Limb (tissue), 2 donors: ENCODE results near the gene AHCYL1.

Experiments
- DNase-seq, 2 donors: peaks; one replicate each; pipeline ENCODE4 v3.0.0-alpha.2; 2016; ENCODE audit errors: extremely low spot score in 2 of 2

AHCYL1 gene

DNA sequence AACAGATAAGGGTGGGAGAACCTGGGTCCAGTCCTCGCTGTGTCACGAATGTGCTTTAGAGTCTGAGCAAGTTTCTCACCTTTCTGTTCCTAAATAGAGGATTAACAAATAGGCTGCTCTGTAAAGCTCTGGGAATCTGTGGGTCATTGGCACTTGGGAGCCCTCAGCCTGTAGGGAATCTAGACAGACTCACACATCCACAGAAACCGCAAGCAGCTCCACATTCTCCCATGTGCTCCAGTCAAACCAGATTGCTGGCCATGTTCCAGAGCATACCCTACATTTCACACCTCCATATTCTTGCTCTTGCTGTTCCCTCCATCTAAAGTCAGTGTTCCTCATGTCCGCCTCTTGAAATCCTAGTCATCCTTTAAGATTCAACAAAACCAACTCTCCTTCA, 7.8 kb upstream of the AHCYL1 start:
- DNase-seq, result no peak

DNA sequence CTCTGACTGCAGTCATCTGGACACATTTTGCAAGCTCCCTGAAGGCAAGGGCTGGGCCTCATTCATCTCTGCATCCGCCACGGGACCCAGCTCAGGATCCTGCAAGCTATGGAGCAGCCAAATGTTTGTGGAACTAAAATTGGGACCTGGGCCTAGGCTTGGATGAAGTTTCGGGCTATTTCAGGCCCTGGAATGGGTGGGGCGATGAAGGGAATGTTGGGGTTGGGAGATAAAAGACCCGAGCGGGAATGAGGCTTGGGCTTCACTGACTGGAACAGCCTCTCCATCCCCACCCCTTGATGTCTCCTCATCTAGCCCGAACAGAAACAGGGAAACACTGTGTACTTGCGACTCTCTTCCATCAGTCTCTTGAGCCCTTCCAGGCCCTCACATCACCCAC, 7.3 kb upstream of the AHCYL1 start:
- DNase-seq, result no peak

DNA sequence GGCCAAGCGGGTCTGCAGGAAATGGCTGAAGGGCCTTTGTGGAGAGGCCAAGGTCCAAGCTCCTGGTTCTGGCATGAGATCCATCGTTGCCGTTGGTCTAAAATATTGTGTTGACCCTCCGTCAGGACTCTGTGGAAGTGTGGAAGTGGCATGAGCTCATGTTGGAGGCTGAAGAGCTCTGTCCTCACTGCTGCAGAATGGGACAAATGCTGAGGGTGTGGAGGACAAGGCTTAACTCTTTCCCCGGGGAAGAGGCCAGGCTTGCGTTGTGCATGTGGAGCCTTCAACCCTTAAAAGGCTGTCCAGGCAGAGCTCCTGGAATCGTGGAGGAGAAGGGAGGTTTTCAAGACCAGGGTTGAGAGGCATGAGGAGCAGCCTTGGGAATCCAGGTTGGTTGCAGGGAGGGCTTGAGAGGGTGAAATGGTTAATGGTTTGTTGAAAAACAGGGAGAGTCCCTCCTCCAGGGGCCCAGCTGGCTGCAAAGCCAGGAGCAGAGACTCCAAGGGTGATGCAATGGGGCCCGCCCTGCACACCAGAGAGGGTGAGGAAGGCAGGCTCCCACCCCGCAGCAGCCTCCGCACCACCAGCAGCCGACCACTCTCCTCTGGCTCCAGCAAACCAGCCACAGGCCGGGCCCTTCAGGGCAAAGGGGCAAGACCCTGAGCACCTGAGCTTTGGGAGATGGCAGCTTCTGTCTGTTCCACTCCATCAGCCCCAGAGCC, 6.7 kb upstream of the AHCYL1 start:
- DNase-seq, result no peak

DNA sequence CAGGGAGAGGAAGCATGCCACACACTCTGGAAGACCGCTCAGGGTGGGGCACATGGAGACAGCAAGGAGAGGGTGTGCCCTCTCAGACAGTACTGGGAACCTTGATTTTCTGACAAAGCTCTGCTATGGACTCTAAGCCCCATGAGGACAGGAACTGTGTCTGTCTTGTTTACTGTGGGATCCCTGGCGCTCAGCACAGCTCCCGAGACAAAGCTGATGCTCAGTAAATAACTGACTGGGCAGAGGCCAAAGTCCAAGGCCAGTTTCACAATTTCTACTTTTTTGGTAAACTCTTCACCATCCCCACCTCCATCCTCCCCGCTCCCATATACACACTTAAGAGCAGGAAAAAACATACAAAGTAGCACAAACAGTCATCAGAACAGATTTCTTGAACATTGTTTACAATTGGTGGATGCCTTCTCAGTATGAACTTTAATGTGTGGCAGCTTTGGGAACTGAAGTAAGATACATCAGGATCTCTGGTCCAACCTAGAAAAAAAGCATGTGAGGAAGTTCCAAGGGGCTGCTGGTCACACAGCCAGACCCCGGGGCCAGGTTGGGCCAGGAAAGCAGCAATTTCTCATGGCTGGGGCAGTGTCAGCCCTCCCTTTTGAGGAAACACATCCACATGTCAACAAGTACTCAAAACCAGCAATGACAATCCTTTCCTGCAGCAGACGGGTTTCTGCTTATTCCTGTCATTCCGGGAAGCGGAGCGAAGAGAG, 5.6 kb upstream of the AHCYL1 start:
- DNase-seq, result no peak

DNA sequence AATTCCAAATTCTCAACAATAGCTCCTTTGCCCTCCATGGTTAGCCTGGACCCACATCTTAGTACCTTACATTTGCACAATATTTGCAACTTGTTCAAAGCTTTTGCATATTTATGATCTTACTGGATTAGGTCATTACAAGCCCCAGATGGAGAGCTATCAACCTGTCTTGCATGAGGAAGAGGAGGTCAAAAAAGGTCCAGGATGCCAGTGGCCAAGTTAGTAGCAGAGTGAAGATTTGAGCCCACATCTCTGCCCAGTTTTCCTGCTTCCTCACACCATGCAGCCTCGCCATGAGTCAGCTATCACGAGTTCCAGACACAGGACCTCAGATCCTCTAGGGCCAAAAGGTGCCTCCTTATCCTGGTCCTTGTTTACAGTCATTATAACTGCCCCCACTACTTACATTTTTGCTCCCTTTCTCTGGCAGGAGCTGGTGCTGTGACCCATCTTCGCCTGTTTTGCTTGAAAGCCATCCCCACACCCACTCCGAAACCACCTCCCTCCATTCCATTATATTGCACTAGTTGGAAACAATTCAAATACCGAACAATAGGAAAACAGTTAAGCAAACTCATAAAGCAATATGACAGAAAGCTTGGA, 5.0 kb upstream of the AHCYL1 start:
- no peak for DNase-seq

DNA sequence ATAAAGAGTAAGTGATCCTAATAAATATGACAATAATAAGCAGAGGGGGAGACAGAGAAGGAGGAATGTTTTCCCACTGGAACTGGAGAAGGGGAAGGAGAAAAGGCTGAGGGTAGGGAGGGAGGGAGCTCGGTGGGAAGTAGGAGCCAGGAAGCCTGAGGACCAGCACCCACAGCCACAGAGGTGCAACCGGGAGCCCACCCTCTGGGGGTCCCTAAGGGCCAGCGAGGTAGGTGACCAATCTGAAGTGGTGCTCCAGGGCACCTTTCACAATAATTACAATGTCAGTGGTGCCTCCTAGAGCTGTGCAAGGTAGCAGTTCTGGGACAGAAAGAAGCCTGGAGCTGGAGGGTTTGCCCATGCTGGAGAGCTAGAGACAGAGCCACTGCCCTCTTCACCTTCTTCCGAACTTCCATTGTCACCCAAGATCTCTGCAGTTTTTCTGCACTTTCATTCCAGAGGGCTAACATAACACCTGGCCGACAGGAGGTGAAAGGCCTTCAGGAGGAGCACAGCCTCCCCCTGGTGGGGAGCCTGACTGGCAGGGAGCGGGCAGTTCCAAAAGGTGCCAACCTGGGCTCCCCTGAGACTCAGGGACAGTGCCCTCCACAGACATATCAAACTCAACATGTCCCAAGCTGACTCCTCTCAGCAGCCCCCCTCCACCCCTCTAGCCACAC, 4.1 kb upstream of the AHCYL1 start:
- no peak for DNase-seq

DNA sequence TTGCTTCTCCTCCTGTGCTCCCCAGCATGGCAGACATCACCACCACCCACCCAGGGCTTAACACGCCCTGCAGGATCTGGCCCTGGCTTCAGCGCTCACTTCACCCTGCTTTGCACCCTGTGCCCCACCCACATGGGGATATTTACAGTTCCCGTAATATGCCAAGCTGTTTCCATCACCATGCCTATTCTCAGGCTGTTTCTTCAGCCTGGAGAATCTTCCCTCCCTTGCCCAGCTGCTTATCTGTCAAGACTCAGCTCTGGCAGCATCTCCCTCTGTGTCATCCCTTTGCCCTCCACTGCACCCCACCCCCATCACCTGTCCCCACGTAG, 3.6 kb upstream of the AHCYL1 start:
- DNase-seq, result no peak

DNA sequence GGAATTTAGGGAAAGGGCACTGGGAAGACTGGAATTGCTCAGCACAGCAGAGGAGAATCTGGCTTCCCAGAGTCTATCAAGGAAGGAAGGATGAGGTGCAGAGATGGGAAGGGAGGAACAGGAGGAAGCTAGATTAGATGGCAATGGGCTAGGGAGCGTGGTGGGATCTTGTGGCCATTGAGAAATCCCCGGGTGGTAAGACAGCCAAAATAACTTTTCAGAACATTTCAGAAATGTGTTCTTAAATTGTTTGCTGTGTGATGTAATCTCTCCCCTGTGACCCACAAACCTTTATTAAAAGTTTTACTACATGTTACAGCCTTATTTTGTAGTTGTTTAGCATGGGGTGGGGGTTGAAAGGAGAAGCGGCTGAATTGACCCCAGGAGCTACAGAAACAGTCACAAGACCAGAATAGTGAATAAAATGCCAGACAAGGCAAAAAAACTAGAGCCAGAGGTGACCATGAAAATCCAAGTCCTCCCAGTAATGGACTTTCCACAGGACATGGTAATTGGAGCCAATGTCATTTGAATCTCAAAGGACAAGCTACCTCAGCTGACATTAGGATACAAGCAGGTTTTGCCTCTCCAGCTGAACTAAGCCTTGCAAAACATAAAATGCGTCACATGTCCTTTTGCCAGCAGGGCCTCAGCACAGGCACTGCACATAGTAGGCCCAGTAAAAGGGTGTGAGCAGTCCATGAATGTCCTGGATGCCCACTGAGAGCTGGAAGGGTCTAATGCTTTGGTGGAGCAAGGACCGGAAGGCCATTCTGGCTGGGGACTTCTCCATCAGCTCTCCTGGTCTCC, 980 bp upstream of the AHCYL1 start:
- no peak for DNase-seq

DNA sequence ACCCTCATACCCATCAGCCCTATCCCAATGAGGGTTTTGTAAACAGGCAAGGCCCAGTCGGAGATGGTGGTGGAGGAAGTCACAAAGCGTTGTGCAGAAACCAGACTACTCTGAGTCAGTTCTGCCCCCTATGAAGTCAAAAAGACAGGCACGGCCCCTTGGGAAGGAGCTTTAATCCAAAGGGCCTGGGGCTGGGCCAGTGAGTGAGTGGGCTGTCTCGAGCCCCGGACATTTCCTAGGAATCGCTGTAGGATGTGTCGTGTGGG, 442 bp upstream of the AHCYL1 start:
- no peak for DNase-seq

DNA sequence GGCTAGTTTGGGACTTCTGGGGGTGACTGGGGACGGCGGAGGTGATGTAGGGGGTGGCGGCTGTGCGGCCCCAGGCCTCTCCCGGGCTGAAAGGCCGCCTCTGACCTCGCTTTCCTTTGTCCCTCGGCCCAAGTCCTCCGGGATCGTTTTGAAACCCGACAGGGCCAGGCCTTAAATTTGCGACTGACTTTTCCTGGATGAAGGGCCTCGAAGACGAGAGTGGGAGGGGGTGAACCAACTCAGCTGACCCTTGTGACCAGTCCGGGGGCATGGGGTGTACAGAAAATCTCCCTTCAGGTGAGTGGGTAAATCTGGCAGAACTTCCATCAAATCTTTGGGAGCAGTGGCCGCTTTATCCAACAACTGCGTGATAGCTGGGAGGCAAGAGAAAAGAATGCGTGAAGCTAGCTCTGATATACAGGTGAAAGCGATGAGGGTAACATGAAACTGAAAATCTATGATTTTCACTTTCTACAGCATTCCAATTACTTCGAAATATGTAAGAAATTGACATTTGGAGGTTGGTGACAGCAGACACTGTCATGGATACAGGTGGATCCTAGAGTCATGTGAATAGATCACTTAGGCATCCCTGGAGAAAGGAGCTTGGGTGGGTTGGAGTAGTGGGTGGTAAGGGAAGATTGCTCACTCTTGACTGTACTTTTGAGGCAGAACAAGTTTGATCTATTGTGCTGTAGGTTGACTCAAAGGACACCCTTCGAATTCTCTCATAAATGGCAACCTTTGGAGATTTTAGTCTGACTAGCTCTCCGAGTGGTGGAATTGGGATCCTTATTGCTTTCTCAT, 885 bp downstream of the AHCYL1 start:
- DNase-seq, result no peak

DNA sequence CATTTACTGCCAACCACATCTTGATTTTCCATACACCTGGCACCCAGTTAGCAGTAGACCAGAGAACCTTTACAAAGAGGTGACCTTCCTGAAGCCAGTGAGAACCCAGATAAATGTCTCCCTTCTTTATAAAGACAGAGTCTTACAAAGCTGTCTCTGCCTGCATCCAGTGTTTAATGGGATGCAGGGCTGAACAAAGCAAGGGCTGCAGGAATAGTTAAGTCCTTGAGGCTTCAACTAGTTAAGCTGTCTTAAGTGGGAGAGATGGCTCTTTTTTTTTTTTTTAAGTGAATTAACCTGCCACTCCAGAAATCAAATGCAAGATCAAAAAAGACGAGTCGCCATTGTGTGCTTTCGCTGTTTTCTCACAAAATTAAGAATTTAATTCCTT, 1.5 kb downstream of the AHCYL1 start:
- no peak for DNase-seq

DNA sequence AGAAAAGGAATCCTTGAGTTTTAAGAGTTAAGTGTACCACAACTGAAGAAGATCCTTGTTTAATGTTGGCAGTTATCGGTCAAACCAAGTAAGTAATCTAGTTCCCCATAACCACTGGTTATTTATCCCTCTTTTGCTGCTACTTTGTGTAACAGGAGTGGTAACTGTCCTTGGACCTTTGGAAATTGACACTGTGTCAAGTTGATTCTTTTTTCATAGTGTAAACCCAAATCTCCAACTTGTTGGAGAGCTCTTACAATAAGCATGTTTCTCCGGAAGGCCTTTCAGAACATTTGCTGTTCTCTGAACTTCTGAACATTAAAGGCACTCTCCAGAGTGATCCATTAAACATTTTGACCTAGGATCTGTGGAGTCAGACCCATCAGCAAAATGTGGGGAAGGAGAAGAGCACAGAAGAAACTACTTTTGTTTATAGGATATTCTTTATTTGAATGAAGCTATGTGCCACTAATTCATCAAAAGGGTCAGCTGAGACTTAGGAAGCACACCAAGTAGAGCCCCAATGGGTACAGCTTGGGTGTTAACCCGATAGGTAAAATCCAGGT, 3.9 kb downstream of the AHCYL1 start:
- DNase-seq, result no peak

DNA sequence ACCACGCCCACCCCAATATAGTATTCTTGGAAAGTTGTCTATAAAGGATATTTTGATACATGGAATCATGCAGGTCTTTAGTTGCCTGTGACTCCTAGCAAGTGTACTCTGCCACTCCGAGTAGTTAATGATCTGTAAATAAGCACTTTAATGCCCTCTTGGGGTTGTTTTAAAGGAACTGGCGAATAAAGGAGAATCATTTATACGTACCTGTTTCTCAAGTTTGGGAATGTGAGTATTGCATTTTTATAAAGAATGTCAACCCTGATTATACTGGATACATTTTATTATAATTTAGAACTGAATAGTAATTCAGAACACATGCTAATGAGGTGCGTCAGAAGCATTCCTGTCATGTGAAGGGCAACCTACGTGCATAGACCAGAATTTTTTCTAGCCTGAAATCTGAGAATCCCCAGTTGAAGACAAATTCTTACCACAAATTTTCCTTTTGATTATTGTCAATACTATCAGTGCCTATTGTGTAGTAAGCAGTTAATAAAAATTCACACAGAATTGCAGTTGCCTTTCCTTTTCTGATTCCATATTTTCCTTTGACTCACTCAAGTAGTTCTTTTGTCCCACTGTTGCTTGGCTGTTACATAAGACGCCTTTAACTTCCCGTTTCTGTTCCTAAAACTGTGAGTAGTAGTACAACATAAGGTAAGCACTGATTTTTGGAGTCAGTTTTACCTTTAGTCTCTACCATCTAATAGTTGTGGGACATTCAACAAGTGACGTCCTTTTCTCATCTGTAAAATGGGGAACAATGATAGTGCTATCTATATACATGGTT, 5.1 kb downstream of the AHCYL1 start:
- no peak for DNase-seq

DNA sequence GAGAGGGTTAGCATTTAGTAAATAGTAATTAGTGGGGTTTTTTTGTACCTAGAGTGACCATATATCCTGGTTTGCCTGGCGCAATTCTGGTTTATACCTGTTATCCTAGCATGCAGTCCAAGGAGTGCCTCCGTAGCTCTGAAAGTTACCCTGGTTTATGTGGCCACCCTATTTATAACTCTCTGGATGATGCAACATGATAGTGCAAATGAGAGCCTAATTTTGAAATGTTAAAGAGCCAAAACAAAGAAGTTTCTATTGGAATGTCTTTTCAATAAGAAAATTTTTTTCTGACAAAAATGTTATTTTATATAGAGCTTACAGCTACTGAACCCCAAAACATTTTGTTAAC, 5.7 kb downstream of the AHCYL1 start:
- DNase-seq, result no peak

DNA sequence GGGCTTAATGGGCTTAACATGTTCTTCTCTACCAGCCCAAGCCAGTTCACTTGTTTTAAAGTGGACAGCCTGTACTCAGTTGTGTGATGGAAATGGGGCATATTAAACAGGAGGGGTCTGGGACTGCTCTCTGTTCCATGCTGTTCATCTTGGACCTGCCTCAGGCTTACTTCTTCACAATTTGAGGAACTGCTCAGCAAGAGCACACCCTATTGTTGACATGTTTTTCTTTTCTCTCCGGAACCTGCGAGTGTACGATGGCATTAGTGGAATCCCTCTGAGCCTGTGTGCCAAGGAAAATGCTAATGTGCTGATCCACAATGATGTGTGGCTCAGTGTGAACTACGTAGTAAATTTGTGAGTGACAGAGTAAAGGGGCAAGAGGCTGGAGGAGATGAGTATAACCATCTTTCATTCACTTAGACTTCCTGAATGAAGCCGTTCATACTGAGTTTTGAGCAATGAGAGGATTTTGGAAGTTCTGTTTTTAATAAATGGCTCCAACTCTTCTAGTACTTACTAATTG, 6.9 kb downstream of the AHCYL1 start:
- no peak for DNase-seq

DNA sequence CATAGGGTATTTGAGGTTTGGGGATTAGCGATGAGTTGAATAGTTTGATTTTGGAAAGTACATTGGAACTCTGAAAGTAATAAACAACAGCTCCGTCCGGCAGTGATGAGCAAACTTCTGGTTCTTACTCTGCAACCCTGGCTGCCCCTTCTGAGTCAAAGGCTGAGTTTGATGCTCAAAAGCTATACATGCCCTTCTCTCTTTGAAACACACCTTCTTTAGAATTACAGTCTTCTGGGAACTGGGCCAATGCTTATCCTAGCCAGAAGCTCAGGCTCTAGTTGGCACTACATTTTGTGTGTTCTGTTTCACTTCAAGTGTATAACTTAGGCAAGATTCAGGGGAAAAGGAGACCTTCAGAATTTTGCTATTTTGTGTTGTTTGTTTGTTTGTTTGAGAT, 9.3 kb downstream of the AHCYL1 start:
- no peak for DNase-seq

DNA sequence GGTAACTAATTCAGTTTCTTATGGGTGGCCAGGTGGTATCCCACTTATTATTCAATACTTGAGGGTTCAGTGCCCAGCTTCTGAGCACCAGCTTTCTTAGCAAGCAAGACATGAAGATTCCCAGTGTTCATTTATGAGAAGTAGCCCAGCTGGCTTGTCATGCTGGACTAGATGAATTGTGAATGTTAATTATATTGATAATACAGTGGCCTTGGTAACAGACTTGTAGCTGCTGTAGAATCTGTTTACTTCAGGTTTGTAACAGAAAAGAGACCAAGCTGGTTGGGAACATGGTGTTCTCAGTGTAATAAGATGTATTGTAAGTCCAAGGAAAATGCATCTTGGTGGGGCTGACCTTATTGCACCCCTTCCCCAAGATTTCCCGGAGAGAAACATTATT, 10.1 kb downstream of the AHCYL1 start:
- no peak for DNase-seq

DNA sequence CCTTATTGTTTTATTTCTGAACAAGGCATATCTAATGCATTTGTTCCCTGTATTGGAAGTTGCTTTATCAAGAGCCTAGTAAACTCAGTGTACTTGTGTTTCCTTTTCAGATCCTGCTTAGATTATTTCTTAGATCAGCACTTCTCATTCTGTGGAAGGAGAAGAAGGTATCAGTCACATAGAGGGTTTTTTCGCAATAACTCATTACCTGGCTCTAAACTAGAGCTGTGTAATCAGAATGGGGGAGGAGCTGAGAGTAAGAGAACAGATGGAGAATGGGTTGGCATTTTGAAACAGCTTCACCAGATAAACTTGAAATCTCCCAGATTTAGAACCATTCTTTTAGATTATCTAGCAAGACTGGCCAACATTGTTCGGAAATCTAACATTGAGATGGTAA, 11.0 kb downstream of the AHCYL1 start:
- no peak for DNase-seq

DNA sequence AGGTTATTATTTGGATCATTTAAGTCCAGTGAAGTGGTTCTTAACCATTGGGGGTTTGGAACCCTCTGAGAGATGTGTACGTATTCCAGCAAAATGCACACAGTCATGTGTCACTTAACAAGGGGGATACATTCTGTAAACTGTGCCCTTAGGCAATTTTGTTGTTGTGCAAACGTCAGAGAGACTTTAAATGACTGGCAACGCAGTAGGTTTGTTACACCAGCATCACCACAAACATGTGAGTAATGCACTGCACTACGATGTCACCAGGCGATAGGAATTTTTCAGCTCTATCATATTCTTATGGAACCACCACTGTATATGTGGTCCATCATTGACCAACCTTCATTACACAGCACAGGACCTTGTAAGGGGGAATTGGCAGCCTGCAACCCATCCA, 11.9 kb downstream of the AHCYL1 start:
- DNase-seq, result no peak
